Endothelial cell of umbilical vein (primary cell): ENCODE data around the gene ORC6. TPM values are rescaled to one million over a fixed set of nuclear protein-coding genes. Genes with fewer than 3 reads are reported as not detected.
"Not testable (repeated sequence)": the region's sequence is repeated elsewhere in the genome, so short reads cannot be mapped to it uniquely, and the experiment has no call there.

ENCODE experiments used
- BruUV-seq: library from RNA; stranded (reverse); fragments of 400-500 nt; replicated peaks from 2 replicates; lab custom pipeline; 2021; lab: Mats Ljungman, UMichigan
- CTCF ChIA-PET: fragments of 300-600, 350-600 bp; sonication (Branson Sonifier 250); formaldehyde crosslinking; loops from one replicate; lab custom pipeline; 2021; ENCODE audit warnings: antibody characterized with exemption, inconsistent platforms; lab: Charles Lee
- POLR2A ChIA-PET: fragments of 300-600, 350-600 bp; sonication (Branson Sonifier 250); formaldehyde crosslinking; loops from one replicate; lab custom pipeline; 2021; ENCODE audit warnings: antibody characterized with exemption, inconsistent platforms; lab: Charles Lee
- DNase-seq: peaks from one replicate; pipeline ENCODE4 v3.0.0-alpha.2; 2011; ENCODE audit warnings: low read depth, low spot score
- FAIRE-seq: peaks from 2 replicates; lab custom pipeline; 2011; peaks lifted over from hg19 to GRCh38; lab: Jason Lieb, UNC
- H2AFZ ChIP-seq: 2 replicates; pipeline ENCODE4 v1.6.0; 2012; ENCODE audit warnings: low read depth, low read length, control low read depth, inconsistent platforms
- H3K27ac ChIP-seq: 2 replicates; pipeline ENCODE4 v1.5.1; 2011; ENCODE audit warnings: low read depth, mild to moderate bottlenecking, control low read depth, low read length, moderate library complexity; ENCODE audit not compliant: insufficient read depth
- H3K27me3 ChIP-seq, 2 experiments: 2 replicates each; pipeline versions ENCODE4 v1.6.0 to v1.6.1; 2011; ENCODE audit warnings: low read length in 2 of 2, mixed read lengths in 1 of 2; ENCODE audit not compliant: control insufficient read depth in 2 of 2, insufficient read depth in 2 of 2
- H3K36me3 ChIP-seq, 2 experiments: 2 replicates in 1 of 2; 3 replicates in 1 of 2; pipeline ENCODE4 v1.5.1; 2011; ENCODE audit warnings: low read length in 2 of 2, mild to moderate bottlenecking in 1 of 2, moderate library complexity in 1 of 2; ENCODE audit not compliant: control insufficient read depth in 2 of 2, insufficient read depth in 2 of 2; ENCODE audit errors: extremely low read depth in 1 of 2
- H3K4me1 ChIP-seq: 3 replicates; pipeline ENCODE4 v1.5.1; 2011; ENCODE audit warnings: mild to moderate bottlenecking, low read length; ENCODE audit not compliant: control insufficient read depth, insufficient read depth; ENCODE audit errors: extremely low read depth
- H3K4me2 ChIP-seq: 2 replicates; pipeline ENCODE4 v1.6.1; 2011; ENCODE audit warnings: low read length, control low read depth, mixed read lengths; ENCODE audit not compliant: insufficient read depth
- H3K4me3 ChIP-seq, 3 experiments: fragments of 200-600 bp in 1 of 3; sonication (generic), shearing (Covaris generic) in 1 of 3; replicated peaks in 1 of 3; 2 replicates each; pipeline ENCODE4 v1.5.1; 2011 to 2016; ENCODE audit warnings: control low read depth in 3 of 3, low read length in 3 of 3, mild to moderate bottlenecking in 2 of 3, inconsistent platforms in 1 of 3, low read depth in 1 of 3, moderate library complexity in 1 of 3; ENCODE audit not compliant: insufficient read depth in 1 of 3
- H3K79me2 ChIP-seq: 2 replicates; pipeline ENCODE4 v1.6.0; 2012; ENCODE audit warnings: low read length, inconsistent platforms; ENCODE audit not compliant: control insufficient read depth, insufficient read depth
- H3K9ac ChIP-seq: replicated peaks from 2 replicates; pipeline ENCODE3; 2011; ENCODE audit warnings: low read length, control low read depth; ENCODE audit not compliant: insufficient read depth; ENCODE audit errors: extremely low read depth
- H3K9me1 ChIP-seq: replicated peaks from 3 replicates; pipeline ENCODE4 v1.6.0; 2011; ENCODE audit warnings: mild to moderate bottlenecking, low read length; ENCODE audit not compliant: control insufficient read depth, insufficient read depth; ENCODE audit errors: extremely low read depth
- H3K9me3 ChIP-seq: replicated peaks from 2 replicates; pipeline ENCODE4 v1.5.1; 2012; ENCODE audit warnings: low read length, inconsistent platforms; ENCODE audit not compliant: control insufficient read depth, insufficient read depth
- H4K20me1 ChIP-seq: replicated peaks from 2 replicates; pipeline ENCODE3; 2011; ENCODE audit warnings: mild to moderate bottlenecking, low read length; ENCODE audit not compliant: control insufficient read depth, insufficient read depth; ENCODE audit errors: extremely low read depth
- EZH2 ChIP-seq: IDR thresholded peaks from 2 replicates; pipeline ENCODE4 v1.6.1; 2012; ENCODE audit warnings: borderline replicate concordance, low read depth, mild to moderate bottlenecking, moderate library complexity, low read length, inconsistent platforms; ENCODE audit not compliant: severe bottlenecking
- FOS ChIP-seq: IDR thresholded peaks from 2 replicates; pipeline ENCODE4 v1.6.1; 2011; ENCODE audit warnings: mild to moderate bottlenecking, low read length, moderate library complexity, borderline replicate concordance; ENCODE audit not compliant: insufficient read depth
- MYC ChIP-seq: IDR thresholded peaks from one replicate; pipeline ENCODE4 v1.6.1; 2011; ENCODE audit warnings: mild to moderate bottlenecking, low read depth, low read length
- dilution Hi-C: fragments of 300-500 bp; cut with MboI; formaldehyde crosslinking; loops from one replicate; pipeline ENCODE4 v1.15.0; 2019; ENCODE audit warnings: low sequenced_read_pairs; ENCODE audit not compliant: extremely low pct_ligation_motif_present
- intact Hi-C: fragments of 100-400 bp; cut with micrococcal nuclease; formaldehyde crosslinking; loops from one replicate; pipeline ENCODE4 v1.10.0; 2022
- polyA plus RNA-seq, 4 experiments: library from polyadenylated mRNA; depleted of rRNA in 3 of 4; stranded (reverse) in 3 of 4; unstranded in 1 of 4; fragments of >200 nt; gene quantifications; 2 replicates each; pipeline versions ENCODE4 v1.2.1 to v1.2.3, GENCODE V29; 2011 to 2012; ENCODE audit warnings: missing spikeins in 1 of 4
- total RNA-seq: library from RNA; stranded (reverse); gene quantifications from 2 replicates; pipeline ENCODE4 v1.2.3, GENCODE V29; 2021

The ORC6 gene
- total and polyA plus RNA-seq, 2 donors (not counting 3 experiments of a cell fraction or from before 2014, with no cell fraction given): 15.9 to 31.1 TPM

DNA sequence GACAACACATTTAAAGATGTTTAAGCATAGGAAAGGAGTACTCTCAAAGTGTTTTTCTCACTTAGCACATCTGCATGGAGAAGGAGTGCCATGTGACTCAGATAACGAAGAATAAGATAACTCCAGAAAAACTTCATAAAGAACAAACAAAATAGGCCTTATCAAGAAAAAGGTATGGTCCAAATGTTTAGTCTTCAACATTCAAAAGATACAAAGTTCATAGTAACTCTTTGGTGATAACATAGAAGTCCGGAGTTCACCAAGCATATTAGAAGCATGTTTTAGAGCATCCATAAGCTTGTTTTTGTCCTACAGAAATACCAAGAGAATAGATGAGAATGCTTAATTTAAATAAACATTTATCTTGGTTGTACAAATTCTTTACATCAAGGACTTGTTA, 7.6 kb upstream of the ORC6 start:
- Histone ChIP-seq H3K79me2 (peaks cover 46% of the 10 kb centered on the region), H3K36me3 (peaks cover 8 to 16% of the 10 kb centered on the region in 2 experiments)
- H3K4me3 ChIP-seq, CTCF ChIA-PET, DNase-seq, H4K20me1 ChIP-seq, POLR2A ChIA-PET, intact Hi-C loops, H3K9ac ChIP-seq, BruUV-seq, H3K27ac ChIP-seq, H3K9me1 ChIP-seq, H3K4me1 ChIP-seq, H3K4me2 ChIP-seq, H2AFZ ChIP-seq, dilution Hi-C loops, H3K27me3 ChIP-seq, H3K9me3 ChIP-seq, FAIRE-seq: not testable (repeated sequence)

DNA sequence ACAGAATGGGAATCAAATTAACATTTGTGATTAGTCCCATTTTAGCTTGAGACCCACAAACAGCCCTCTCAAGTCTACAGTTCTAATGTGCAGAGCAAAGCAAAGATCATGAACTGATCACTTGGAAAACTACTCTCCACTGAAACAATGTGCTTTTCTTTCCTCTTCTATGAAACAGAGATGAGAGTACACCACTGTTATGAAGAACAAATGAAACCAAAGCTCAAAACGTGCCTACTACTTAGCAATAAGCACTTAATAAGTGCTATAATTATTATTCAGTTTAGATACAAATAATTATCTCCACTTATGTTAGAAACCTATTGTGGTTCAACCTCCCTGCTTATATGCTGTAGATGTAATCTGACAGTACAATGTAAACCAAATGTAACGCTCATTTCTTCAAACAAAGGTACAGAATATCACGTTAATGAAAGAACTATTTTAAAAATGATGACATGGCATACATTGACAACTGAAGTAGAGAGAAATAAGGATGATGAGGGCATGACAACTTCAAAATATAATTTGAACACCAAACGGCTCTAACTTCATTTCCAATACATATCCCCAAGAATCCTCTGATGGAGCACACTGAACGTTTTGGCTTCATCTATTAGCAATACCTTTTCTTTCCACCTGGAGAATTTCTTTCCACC, 2.5 kb upstream of the ORC6 start:
- TF ChIP-seq EZH2 (no peak), FOS (no peak), MYC (no peak)
- CTCF ChIA-PET: interaction anchor here (1.4 to 1.5 kb wide), 2 partner anchors 11 to 13 kb away, joined by 3 to 4 read pairs; no protein-coding TSS in a partner anchor
- no peak overlapping the region for H3K27ac ChIP-seq
- peaks cover 12% of the 10 kb centered on the region for H4K20me1 ChIP-seq
- peaks cover 30% of the 10 kb centered on the region for H3K4me1 ChIP-seq
- no peak overlapping the region for H3K9ac ChIP-seq
- DNase-seq (no peak), FAIRE-seq (no peak)
- no peaks in the 10 kb centered on the region for H3K36me3 ChIP-seq
- no peaks in the 10 kb centered on the region for H3K9me3 ChIP-seq
- BruUV-seq: no TSS peak
- H3K4me2 ChIP-seq: peak overlapping the region; percentile 96
- dilution Hi-C loops: no loop called here
- H3K79me2 ChIP-seq: peaks cover 82% of the 10 kb centered on the region
- H3K9me1 ChIP-seq: no peaks in the 10 kb centered on the region
- peak overlapping the region in 1 of 3 experiments; percentile 96 for H3K4me3 ChIP-seq
- H3K27me3 ChIP-seq: no peaks in the 10 kb centered on the region
- POLR2A ChIA-PET: no interaction called here
- intact Hi-C loops: loop anchor here (5.0 kb wide), 1 partner anchor 100 kb away; no protein-coding TSS in a partner anchor
- H2AFZ ChIP-seq: no peak overlapping the region
